Activated CD8-positive, alpha-beta memory T cell treated with anti-CD3 and anti-CD28 coated beads, Interleukin-2, amount 10 ng/mL, durations not matched to agents 7 days and 5 days (primary cell): ENCODE results near the gene UNKL. TPM values are rescaled to one million over a fixed set of nuclear protein-coding genes. Genes with fewer than 3 reads are reported as not detected.

Experiments
- ATAC-seq: fragments of 150-1000 bp; cut with Tn5 transposase; one replicate; pipeline ENCODE4 v1.10.0; 2021; ENCODE audit warnings: moderate library complexity
- CTCF ChIA-PET: fragments of 350-600 bp; sonication (Branson Sonifier 250); formaldehyde crosslinking; loops from one replicate; lab custom pipeline; 2021; ENCODE audit warnings: antibody characterized with exemption; lab: Charles Lee
- DNase-seq: peaks from one replicate; pipeline ENCODE4 v3.0.0-alpha.2; 2020
- H3K27ac Mint-ChIP-seq: one replicate; pipeline ENCODE4 v1.8.0; 2021; ENCODE audit warnings: mild to moderate bottlenecking, mixed read lengths
- H3K27me3 Mint-ChIP-seq: one replicate; pipeline ENCODE4 v1.8.0; 2021; ENCODE audit warnings: mixed read lengths
- H3K36me3 Mint-ChIP-seq: one replicate; pipeline ENCODE4 v1.8.0; 2021; ENCODE audit warnings: mild to moderate bottlenecking, mixed read lengths
- H3K4me1 Mint-ChIP-seq: one replicate; pipeline ENCODE4 v1.8.0; 2021; ENCODE audit warnings: mixed read lengths
- H3K4me3 Mint-ChIP-seq: one replicate; pipeline ENCODE4 v1.8.0; 2021; ENCODE audit warnings: mild to moderate bottlenecking, moderate library complexity, mixed read lengths
- H3K9me3 Mint-ChIP-seq: one replicate; pipeline ENCODE4 v1.8.0; 2022; ENCODE audit warnings: low read depth, mixed read lengths
- total RNA-seq, 2 experiments: library from RNA; stranded (reverse); gene quantifications; one replicate each; pipeline ENCODE4 v1.2.3, GENCODE V29; 2021

UNKL gene
- total RNA-seq, 2 experiments from 2014 or later: 30.1 to 43.0 TPM

- H3K36me3 Mint-ChIP-seq: peaks cover 4% of the 10 kb centered on the region
- H3K4me3 Mint-ChIP-seq: no peak overlapping the region
- H3K27ac Mint-ChIP-seq: no peak overlapping the region
- no peaks in the 10 kb centered on the region for H3K27me3 Mint-ChIP-seq
- DNase-seq (no peak), ATAC-seq (no peak)
- H3K4me1 Mint-ChIP-seq: peaks cover 2% of the 10 kb centered on the region
- CTCF ChIA-PET: interaction anchor here (0.9 to 3.4 kb wide), 10 partner anchors 13 to 65 kb away, joined by 3 to 23 read pairs (median 6); partner anchors contain the start of genes GNPTG, TSR3 and UNKL
- H3K9me3 Mint-ChIP-seq: no peaks in the 10 kb centered on the region
These were observed 50.0 kb downstream of the UNKL start for GRCh38 chr16:1364510-1364909.

GRCh38 chr16:1363501-1364041 lies 50.9 kb downstream of the UNKL start:
- Mint-ChIP-seq H3K36me3 (peaks cover 4% of the 10 kb centered on the region), H3K27me3 (no peaks in the 10 kb centered on the region), H3K4me3 (no peak overlapping the region), H3K4me1 (peaks cover 2% of the 10 kb centered on the region), H3K27ac (no peak overlapping the region), H3K9me3 (no peaks in the 10 kb centered on the region)
- ATAC-seq: peak; percentile 96
- peak; percentile 79 for DNase-seq
- CTCF ChIA-PET: interaction anchor here (0.6 to 3.4 kb wide), 23 partner anchors 8 to 360 kb away, joined by 3 to 23 read pairs (median 4); partner anchors contain the start of genes GNPTG, TELO2, TSR3 and UNKL

- Mint-ChIP-seq H3K4me1 (peaks cover 2% of the 10 kb centered on the region), H3K27me3 (no peaks in the 10 kb centered on the region), H3K9me3 (no peaks in the 10 kb centered on the region), H3K36me3 (peaks cover 4% of the 10 kb centered on the region), H3K27ac (no peak overlapping the region), H3K4me3 (no peak overlapping the region)
- CTCF ChIA-PET: interaction anchor here (0.6 to 3.4 kb wide), 19 partner anchors 7 to 361 kb away, joined by 3 to 23 read pairs (median 4); partner anchors contain the start of genes GNPTG, TELO2, TSR3 and UNKL
- DNase-seq: no peak
- ATAC-seq: no peak
These were observed 51.7 kb downstream of the UNKL start for GRCh38 chr16:1362807-1363206.

- no peak for ATAC-seq
- no peak overlapping the region for H3K4me3 Mint-ChIP-seq
- peaks cover 4% of the 10 kb centered on the region for H3K36me3 Mint-ChIP-seq
- CTCF ChIA-PET: interaction anchor here (2.3 kb wide), 1 partner anchor 59 kb away, joined by 6 read pairs; no protein-coding TSS in a partner anchor
- H3K27ac Mint-ChIP-seq: no peak overlapping the region
- H3K9me3 Mint-ChIP-seq: no peaks in the 10 kb centered on the region
- DNase-seq: no peak
- H3K4me1 Mint-ChIP-seq: peaks cover 2% of the 10 kb centered on the region
- H3K27me3 Mint-ChIP-seq: no peaks in the 10 kb centered on the region
These were observed 52.7 kb downstream of the UNKL start for GRCh38 chr16:1361685-1362360.

GRCh38 chr16:1357906-1358566 lies 56.5 kb downstream of the UNKL start:
- H3K27ac Mint-ChIP-seq: peak overlapping the region; percentile 2
- CTCF ChIA-PET: no interaction called here
- peaks cover 15% of the 10 kb centered on the region for H3K4me1 Mint-ChIP-seq
- ATAC-seq: peak; percentile 10
- no peaks in the 10 kb centered on the region for H3K27me3 Mint-ChIP-seq
- no peak overlapping the region for H3K4me3 Mint-ChIP-seq
- H3K36me3 Mint-ChIP-seq: no peaks in the 10 kb centered on the region
- no peaks in the 10 kb centered on the region for H3K9me3 Mint-ChIP-seq
- DNase-seq: no peak

GRCh38 chr16:1356061-1356900 lies 58.2 kb downstream of the UNKL start:
- Mint-ChIP-seq H3K4me3 (no peak overlapping the region), H3K9me3 (no peaks in the 10 kb centered on the region), H3K4me1 (peaks cover 22% of the 10 kb centered on the region), H3K36me3 (no peaks in the 10 kb centered on the region), H3K27ac (no peak overlapping the region), H3K27me3 (no peaks in the 10 kb centered on the region)
- ATAC-seq (no peak), DNase-seq (no peak)
- CTCF ChIA-PET: no interaction called here

- Mint-ChIP-seq H3K27ac (no peak overlapping the region), H3K27me3 (no peaks in the 10 kb centered on the region), H3K9me3 (no peaks in the 10 kb centered on the region), H3K4me3 (no peak overlapping the region), H3K36me3 (no peaks in the 10 kb centered on the region), H3K4me1 (peaks cover 28% of the 10 kb centered on the region)
- DNase-seq (no peak), ATAC-seq (no peak)
- CTCF ChIA-PET: interaction anchor here (0.6 kb wide), 1 partner anchor 8 kb away, joined by 3 read pairs; no protein-coding TSS in a partner anchor
These were observed 58.9 kb downstream of the UNKL start for GRCh38 chr16:1355591-1355990.

GRCh38 chr16:1354815-1355540 lies 59.5 kb downstream of the UNKL start:
- H3K27ac Mint-ChIP-seq: no peak overlapping the region
- CTCF ChIA-PET: interaction anchor here (0.6 to 2.2 kb wide), 3 partner anchors 8 to 12 kb away, joined by 3 to 10 read pairs (median 4); no protein-coding TSS in a partner anchor
- H3K36me3 Mint-ChIP-seq: no peaks in the 10 kb centered on the region
- H3K9me3 Mint-ChIP-seq: no peaks in the 10 kb centered on the region
- H3K4me3 Mint-ChIP-seq: no peak overlapping the region
- no peak for ATAC-seq
- DNase-seq: no peak
- H3K27me3 Mint-ChIP-seq: no peaks in the 10 kb centered on the region
- H3K4me1 Mint-ChIP-seq: peaks cover 34% of the 10 kb centered on the region

GRCh38 chr16:1351582-1352362 lies 62.7 kb downstream of the UNKL start, which contains the start of the genes GNPTG and TSR3:
GNPTG (plus strand) TSS chr16:1351931; CDS start chr16:1351966, 35 bp downstream.
TSR3 (minus strand) TSS chr16:1351878; CDS start chr16:1351804, 74 bp downstream.
- DNase-seq: peak; percentile 88
- ATAC-seq: peak; percentile 89
- CTCF ChIA-PET: interaction anchor here (2.2 kb wide), 1 partner anchor 12 kb away, joined by 6 read pairs; no protein-coding TSS in a partner anchor
- Mint-ChIP-seq H3K9me3 (no peaks in the 10 kb centered on the region), H3K4me3 (peak within 1 kb of the TSS; percentile 83), H3K4me1 (peaks cover 35% of the 10 kb centered on the region), H3K36me3 (peaks cover 2% of the 10 kb centered on the region), H3K27me3 (no peaks in the 10 kb centered on the region), H3K27ac (peak within 1 kb of the TSS; percentile 76)

- no peak for DNase-seq
- H3K36me3 Mint-ChIP-seq: peaks cover 2% of the 10 kb centered on the region
- no peaks in the 10 kb centered on the region for H3K9me3 Mint-ChIP-seq
- CTCF ChIA-PET: interaction anchor here (2.2 kb wide), 1 partner anchor 12 kb away, joined by 6 read pairs; no protein-coding TSS in a partner anchor
- peak overlapping the region; percentile 83 for H3K4me3 Mint-ChIP-seq
- H3K27ac Mint-ChIP-seq: peak overlapping the region; percentile 76
- ATAC-seq: peak; percentile 35
- H3K27me3 Mint-ChIP-seq: no peaks in the 10 kb centered on the region
- H3K4me1 Mint-ChIP-seq: peaks cover 35% of the 10 kb centered on the region
These were observed 63.3 kb downstream of the UNKL start for GRCh38 chr16:1351215-1351581.

- Mint-ChIP-seq H3K36me3 (peaks cover 2% of the 10 kb centered on the region), H3K4me3 (peak overlapping the region; percentile 83), H3K9me3 (no peaks in the 10 kb centered on the region), H3K27me3 (no peaks in the 10 kb centered on the region), H3K27ac (peak overlapping the region; percentile 76), H3K4me1 (peaks cover 35% of the 10 kb centered on the region)
- CTCF ChIA-PET: interaction anchor here (2.2 kb wide), 1 partner anchor 13 kb away, joined by 6 read pairs; no protein-coding TSS in a partner anchor
- no peak for DNase-seq
- ATAC-seq: no peak
These were observed 63.8 kb downstream of the UNKL start for GRCh38 chr16:1350691-1351090.
